ENCODE results near the gene CAPN3.

CAPN3 gene

GRCh38 chr15:42343596-42344232 is 15.6 kb upstream of the CAPN3 start:
- DNase-seq (ENCODE audit: extremely low spot score) = no peak
- CTCF ChIA-PET = no interaction called here
- POLR2A ChIA-PET = no interaction called here
- TF ChIP-seq CTCF (IDR thresholded peaks at IDR 0.05; ENCODE audit: control extremely low read depth, extremely low read depth, low read depth, missing control alignments) = no peak

- ChIA-PET CTCF (no interaction called here), POLR2A (no interaction called here)
- no peak for TF ChIP-seq CTCF (IDR thresholded peaks at IDR 0.05; ENCODE audit: control extremely low read depth, extremely low read depth, low read depth, missing control alignments)
- no peak for DNase-seq (ENCODE audit: extremely low spot score)
These were observed 14.5 kb upstream of the CAPN3 start for GRCh38 chr15:42344763-42345162.

DNA sequence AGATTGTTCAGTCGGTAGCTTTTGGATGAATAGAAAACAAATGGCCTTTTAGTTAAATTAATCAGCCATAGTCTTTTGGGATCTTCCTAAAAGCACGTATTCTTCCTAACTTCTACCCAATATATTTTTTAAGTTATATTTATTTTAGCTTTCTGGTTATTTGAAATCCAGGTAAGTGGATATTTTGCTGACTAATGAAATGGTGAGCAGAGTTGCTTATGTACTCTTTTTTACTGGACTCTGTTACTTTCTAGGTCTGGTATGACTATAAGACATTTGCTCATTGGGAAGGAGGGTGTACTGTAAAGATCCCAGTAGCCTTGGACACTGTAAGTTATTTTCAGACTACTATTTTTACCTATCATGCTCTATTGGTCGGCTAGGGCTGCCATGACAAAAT is 13.8 kb upstream of the CAPN3 start:
- TF ChIP-seq CTCF (IDR thresholded peaks at IDR 0.05; ENCODE audit: control extremely low read depth, extremely low read depth, low read depth, missing control alignments) = no peak
- ChIA-PET POLR2A (no interaction called here), CTCF (no interaction called here)
- DNase-seq (ENCODE audit: extremely low spot score) = no peak

DNA sequence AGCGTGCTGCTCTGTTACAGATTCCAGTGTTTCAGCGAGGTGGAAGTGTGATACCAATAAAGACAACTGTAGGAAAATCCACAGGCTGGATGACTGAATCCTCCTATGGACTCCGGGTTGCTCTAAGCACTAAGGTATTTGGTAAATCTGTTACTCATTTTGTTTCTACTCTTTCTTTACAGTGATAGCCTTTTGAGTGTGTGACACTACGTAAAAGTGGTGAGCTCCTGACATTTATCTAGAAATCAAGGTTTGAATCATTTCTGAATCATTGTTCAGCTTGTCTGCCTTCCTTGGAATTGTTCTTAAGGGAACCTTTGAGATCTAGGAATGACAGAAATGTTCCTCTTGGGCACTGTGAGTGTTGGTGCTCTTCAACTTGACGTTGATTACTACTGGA is 11.2 kb upstream of the CAPN3 start:
- DNase-seq (ENCODE audit: extremely low spot score) = no peak
- no peak for TF ChIP-seq CTCF (IDR thresholded peaks at IDR 0.05; ENCODE audit: control extremely low read depth, extremely low read depth, low read depth, missing control alignments)
- CTCF ChIA-PET = interaction anchor here (0.8 to 1.1 kb wide), 2 partner anchors 9 to 17 kb away, joined by 3 read pairs; no protein-coding TSS in a partner anchor
- POLR2A ChIA-PET = no interaction called here

DNA sequence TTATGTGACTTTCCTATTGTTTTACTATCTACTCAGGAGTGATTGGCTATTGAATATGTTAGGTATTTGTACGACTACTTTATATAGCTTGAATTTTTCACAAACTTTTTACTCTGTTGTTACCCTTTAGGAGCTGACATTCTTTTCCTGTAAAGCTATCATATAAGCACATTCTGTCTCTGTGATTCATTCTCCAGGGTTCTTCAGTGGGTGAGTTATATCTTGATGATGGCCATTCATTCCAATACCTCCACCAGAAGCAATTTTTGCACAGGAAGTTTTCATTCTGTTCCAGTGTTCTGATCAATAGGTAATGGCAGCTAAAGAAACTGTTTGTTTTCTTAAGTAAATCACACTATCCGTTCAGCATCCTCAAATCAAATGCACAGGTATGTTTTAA is 10.1 kb upstream of the CAPN3 start:
- TF ChIP-seq CTCF (IDR thresholded peaks at IDR 0.05; ENCODE audit: control extremely low read depth, extremely low read depth, low read depth, missing control alignments) = no peak
- POLR2A ChIA-PET = no interaction called here
- no peak for DNase-seq (ENCODE audit: extremely low spot score)
- CTCF ChIA-PET = no interaction called here

GRCh38 chr15:42352401-42352800 is 6.9 kb upstream of the CAPN3 start:
- ChIA-PET POLR2A (no interaction called here), CTCF (interaction anchor here (1.5 kb wide), 1 partner anchor 38 kb away, joined by 5 read pairs; no protein-coding TSS in a partner anchor)
- DNase-seq (ENCODE audit: extremely low spot score) = no peak
- TF ChIP-seq CTCF (IDR thresholded peaks at IDR 0.05; ENCODE audit: control extremely low read depth, extremely low read depth, low read depth, missing control alignments) = no peak

DNA sequence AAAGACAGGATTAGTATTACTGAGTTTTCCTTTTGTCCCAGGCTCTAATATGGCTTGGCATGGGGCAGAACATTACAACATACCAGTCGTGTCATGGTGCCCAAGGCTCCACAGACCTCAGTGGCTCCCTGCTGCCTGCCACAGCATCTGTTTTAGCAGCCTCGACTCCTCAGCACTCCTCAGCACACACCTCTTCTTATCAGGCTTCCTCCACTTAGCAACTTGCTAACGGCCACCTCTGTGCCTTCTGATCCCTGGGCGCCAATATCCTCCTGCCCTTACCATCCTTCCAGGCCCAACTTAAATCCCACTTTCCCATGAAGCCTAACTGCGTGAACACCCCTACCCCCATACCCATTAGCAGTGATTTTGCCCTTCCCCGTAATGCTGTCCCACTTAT is 6.2 kb upstream of the CAPN3 start:
- CTCF ChIA-PET = no interaction called here
- POLR2A ChIA-PET = no interaction called here
- no peak for TF ChIP-seq CTCF (IDR thresholded peaks at IDR 0.05; ENCODE audit: control extremely low read depth, extremely low read depth, low read depth, missing control alignments)
- no peak for DNase-seq (ENCODE audit: extremely low spot score)
